K562 (cell line): ENCODE measurements around the gene PLD3.

Experiments used
- CTCF ChIP-seq, 3 experiments: IDR thresholded peaks in 2 of 3; conservative IDR thresholded peaks in 1 of 3; 2 replicates each; pipeline ENCODE4 v1.5.1; 2011 to 2012; ENCODE audit warnings: low read length in 3 of 3, mild to moderate bottlenecking in 3 of 3, control low read depth in 2 of 3, improper control_type of control experiment in 1 of 3, inconsistent platforms in 1 of 3, low read depth in 1 of 3, mixed read lengths in 1 of 3, moderate library complexity in 1 of 3; ENCODE audit not compliant: insufficient read depth in 2 of 3
- ESRRA ChIP-seq: fragments of 450-650 bp; IDR thresholded peaks from 2 replicates; pipeline ENCODE4 v1.6.1; 2014; ENCODE audit warnings: low read depth, mild to moderate bottlenecking, moderate library complexity, borderline replicate concordance
- PML ChIP-seq: IDR thresholded peaks from 2 replicates; pipeline ENCODE4 v1.6.1; 2012; ENCODE audit warnings: low read length, inconsistent platforms
- TAF1 ChIP-seq: IDR thresholded peaks from 2 replicates; pipeline ENCODE4 v1.6.1; 2011; ENCODE audit warnings: mild to moderate bottlenecking, low read length, moderate library complexity; ENCODE audit not compliant: insufficient read depth, control insufficient read depth, severe bottlenecking; ENCODE audit errors: extremely low read depth
- TSC22D4 ChIP-seq: fragments of 450-650 bp; IDR thresholded peaks from 2 replicates; pipeline ENCODE4 v1.6.1; 2016; ENCODE audit warnings: missing genetic modification characterization, missing biosample characterization, control low read depth
- ZBTB34 ChIP-seq: fragments of 250-450 bp; sonication (Bioruptor Pico); IDR thresholded peaks from 2 replicates; pipeline ENCODE4 v1.8.0; 2021; ENCODE audit warnings: mild to moderate bottlenecking, moderate library complexity

- TF ChIP-seq TSC22D4 (tag), result no peak
- TF ChIP-seq CTCF (IDR thresholded peaks at IDR 0.05 in 2 of 3, conservative IDR thresholded peaks at IDR 0.05 in 1 of 3; ENCODE audit: insufficient read depth in 2 of 3, low read depth in 1 of 3, low read length in 3 of 3), result no peak
- TF ChIP-seq ESRRA, result peak; percentile 96
- no peak for TF ChIP-seq PML
- TF ChIP-seq TAF1, result no peak
- TF ChIP-seq ZBTB34 (CRISPR knock-in tag), result no peak
These were observed 14.6 kb downstream of the PLD3 start for GRCh38 chr19:40363069-40363468.
